NOMO-1 treated with DMSO at 0.1 percent for 48 hours (cell line): ENCODE results near the gene CYP39A1.

Source experiments
- DNase-seq: peaks from one replicate; lab custom pipeline; 2025; ENCODE audit not compliant: unreplicated experiment; lab: John Stamatoyannopoulos, UW

The CYP39A1 gene, protein sequence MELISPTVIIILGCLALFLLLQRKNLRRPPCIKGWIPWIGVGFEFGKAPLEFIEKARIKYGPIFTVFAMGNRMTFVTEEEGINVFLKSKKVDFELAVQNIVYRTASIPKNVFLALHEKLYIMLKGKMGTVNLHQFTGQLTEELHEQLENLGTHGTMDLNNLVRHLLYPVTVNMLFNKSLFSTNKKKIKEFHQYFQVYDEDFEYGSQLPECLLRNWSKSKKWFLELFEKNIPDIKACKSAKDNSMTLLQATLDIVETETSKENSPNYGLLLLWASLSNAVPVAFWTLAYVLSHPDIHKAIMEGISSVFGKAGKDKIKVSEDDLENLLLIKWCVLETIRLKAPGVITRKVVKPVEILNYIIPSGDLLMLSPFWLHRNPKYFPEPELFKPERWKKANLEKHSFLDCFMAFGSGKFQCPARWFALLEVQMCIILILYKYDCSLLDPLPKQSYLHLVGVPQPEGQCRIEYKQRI

GRCh38 chr6:46652603-46653438 is at the start of gene CYP39A1, which contains the start of gene SLC25A27:
Gene CYP39A1, minus strand, starts transcription at chr6:46652818. Its CDS starts 236 bp downstream, at chr6:46652582.
Gene SLC25A27, plus strand, starts transcription at chr6:46652975. Its CDS starts 218 bp downstream, at chr6:46653193.
- DNase-seq: peak; percentile 79

GRCh38 chr6:46699970-46700369 is 47.4 kb upstream of the CYP39A1 start:
- DNase-seq: no peak

GRCh38 chr6:46690911-46691451 is 38.4 kb upstream of the CYP39A1 start:
- DNase-seq: no peak

- DNase-seq: no peak
Observed at GRCh38 chr6:46690141-46690755, 37.6 kb upstream of the CYP39A1 start.

- DNase-seq: no peak
Observed at GRCh38 chr6:46689657-46690056, 37.0 kb upstream of the CYP39A1 start.

GRCh38 chr6:46688966-46689335 is 36.3 kb upstream of the CYP39A1 start:
- DNase-seq: no peak

DNA sequence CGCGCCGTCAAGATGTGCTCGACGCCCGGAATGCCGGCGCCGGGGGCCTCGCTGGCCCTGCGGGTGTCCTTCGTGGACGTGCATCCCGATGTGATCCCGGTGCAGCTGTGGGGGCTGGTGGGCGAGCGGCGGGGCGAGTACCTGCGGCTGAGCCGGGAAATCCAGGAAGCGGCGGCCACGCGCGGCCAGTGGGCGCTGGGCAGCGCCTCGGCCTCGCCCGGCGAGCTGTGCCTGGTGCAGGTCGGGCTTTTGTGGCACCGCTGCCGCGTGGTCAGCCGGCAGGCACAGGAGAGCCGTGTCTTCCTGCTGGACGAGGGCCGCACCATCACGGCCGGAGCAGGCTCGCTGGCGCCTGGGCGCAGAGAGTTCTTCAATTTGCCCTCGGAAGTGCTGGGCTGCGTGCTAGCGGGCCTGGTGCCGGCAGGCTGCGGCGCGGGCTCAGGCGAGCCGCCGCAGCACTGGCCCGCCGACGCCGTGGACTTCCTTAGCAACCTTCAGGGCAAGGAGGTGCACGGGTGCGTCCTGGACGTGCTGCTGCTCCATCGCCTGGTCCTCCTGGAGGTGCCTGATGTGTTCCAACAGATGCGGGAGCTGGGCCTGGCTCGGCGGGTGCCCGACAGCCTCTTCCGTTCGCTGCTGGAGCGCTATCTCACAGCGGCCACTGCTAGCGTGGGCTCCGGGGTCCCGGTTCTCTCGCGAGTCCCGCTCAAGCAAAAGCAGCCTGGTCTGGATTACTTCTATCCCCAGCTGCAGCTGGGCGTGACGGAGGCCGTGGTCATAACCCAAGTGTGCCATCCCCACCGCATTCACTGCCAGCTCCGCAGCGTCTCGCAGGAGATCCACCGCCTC is 35.7 kb upstream of the CYP39A1 start:
- no peak for DNase-seq

DNA sequence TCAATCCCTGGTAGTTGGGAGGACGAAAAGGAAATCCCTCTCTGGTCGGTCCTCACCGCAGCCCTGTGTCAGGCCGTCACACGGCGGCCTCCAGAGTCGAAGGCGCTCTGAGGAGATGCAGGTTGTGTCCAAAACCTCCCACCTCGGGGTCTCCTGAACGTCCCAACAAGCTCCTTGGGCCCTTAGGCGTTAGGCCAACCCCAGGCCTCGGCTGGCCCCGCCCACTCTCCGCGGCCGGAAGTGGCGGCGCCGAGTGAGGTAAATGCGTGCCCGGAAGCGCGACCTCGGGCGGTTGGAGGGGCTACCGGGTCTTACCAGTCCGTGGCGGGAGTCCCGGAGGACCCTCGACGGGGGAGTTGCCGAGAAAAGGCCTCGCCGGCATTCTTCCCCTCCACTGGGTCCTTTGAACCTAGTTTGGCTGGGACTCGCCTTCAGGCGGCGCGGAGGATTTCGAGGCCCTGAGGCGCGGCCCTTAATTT is 35.0 kb upstream of the CYP39A1 start, which contains the start of gene TDRD6:
TDRD6 (plus strand) TSS at position 267 of the 479 bp plus-strand sequence. CDS start 244 bp downstream, outside the sequence.
- no peak for DNase-seq

DNA sequence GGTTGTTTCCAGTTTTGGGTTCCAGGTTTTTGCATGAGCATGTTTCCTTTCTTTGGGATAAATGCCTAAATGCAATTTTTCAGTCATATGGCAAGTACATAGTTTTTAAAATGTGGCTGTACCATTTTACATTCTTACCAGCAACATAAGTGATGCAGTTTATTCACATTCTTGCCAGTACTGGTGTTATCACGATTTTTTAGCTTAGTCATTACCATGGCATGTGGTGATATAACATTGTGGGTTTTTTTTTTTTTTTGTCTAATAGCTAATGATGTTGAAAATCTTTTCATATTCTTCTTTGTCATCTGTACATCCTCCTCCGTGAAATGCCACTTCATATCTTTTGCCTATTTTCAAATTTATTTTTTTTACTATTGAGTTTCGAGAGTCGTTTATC is 32.2 kb upstream of the CYP39A1 start:
- DNase-seq: no peak

- peak; percentile 48 for DNase-seq
Observed at GRCh38 chr6:46677314-46677654, 24.7 kb upstream of the CYP39A1 start.

GRCh38 chr6:46676604-46677313 is 24.1 kb upstream of the CYP39A1 start:
- peak; percentile 48 for DNase-seq

GRCh38 chr6:46674410-46674809 is 21.8 kb upstream of the CYP39A1 start:
- no peak for DNase-seq

DNA sequence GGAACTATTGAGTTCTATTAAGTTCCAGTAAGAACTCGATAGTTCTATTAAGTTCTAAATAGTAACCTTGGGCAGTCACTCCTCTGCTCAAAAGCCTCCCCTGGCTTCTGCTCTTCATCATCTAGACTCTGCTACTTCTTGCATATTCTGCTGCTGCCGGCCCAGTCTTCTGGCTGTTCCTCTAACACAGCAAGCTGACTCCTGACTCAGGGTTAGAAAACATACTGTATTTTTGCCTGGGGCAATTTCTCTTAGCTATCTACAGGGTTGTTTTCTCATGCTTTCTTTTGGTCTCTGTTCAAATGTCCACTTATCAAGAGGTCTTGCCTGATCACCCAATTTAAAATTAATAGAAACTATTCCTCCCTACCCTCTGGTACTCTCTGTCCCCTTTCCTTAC is 14.8 kb upstream of the CYP39A1 start:
- no peak for DNase-seq

DNA sequence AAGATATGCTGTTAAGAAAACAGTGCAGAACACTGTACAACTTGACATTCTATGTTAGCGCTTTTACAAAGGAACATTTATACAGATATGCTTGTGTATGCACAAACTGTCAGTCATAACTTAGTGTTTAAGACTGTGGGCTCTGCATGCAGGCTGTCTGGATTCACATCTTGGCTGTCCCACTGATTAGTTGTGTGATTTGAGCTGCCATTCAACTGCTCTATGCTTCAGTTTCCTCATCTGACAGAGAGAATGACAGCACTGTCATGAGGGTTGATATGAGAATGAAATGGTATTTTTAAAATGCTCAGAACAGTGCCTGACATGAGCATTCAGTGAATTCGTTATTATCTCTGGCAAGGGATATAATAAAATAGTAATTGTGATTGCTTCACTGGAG is 8.9 kb upstream of the CYP39A1 start:
- DNase-seq: no peak

DNA sequence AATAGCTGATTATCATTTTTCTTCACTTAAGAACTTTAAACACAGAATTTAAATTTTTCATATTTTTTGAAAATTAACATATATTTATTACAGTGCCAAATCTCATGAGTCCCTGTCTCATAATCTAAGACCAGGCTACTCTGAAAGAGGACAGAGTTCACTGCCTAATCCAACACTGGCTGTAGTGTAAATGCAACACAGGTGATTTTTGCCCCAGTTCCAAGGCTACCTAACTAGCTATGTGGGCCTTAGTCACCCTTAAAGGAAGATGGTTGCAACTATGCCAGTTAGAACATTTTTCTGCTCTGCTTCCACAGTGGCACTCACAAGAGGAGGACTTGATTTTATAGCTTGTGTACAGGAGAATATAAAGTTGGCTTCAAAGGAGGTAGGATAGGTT is 5.0 kb upstream of the CYP39A1 start:
- no peak for DNase-seq

DNA sequence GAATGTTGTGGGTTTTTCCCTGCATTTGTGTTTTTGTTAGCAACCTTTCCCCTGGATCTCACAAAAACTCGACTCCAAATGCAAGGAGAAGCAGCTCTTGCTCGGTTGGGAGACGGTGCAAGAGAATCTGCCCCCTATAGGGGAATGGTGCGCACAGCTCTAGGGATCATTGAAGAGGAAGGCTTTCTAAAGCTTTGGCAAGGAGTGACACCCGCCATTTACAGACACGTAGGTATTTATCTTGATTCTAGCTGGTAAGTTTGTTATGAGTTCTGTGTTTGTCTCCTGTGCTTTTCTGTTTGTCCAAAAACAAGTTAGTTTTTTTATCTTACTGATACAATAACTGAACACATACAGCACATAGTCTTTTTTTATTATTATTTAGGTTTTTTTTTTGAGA is 3.2 kb upstream of the CYP39A1 start:
- DNase-seq: no peak

- no peak for DNase-seq
Observed at GRCh38 chr6:46653439-46654195, 999 bp upstream of the CYP39A1 start.

DNA sequence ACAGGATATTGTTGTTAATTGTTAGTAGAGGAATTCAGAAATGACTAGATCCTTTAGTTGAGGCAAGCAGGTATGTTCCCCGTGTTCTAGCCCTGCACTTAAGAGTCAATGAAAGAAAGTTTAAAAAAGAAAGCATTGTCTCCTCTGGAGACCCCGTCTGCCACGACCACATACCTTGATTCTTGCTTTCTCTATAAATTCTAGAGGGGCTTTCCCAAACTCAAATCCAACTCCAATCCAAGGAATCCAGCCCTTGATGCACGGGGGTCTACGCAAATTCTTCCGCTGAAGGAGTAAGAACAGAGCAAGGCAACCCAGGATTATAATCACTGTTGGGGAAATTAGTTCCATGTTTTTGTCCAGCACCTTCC is 401 bp downstream of the CYP39A1 start:
- no peak for DNase-seq

DNA sequence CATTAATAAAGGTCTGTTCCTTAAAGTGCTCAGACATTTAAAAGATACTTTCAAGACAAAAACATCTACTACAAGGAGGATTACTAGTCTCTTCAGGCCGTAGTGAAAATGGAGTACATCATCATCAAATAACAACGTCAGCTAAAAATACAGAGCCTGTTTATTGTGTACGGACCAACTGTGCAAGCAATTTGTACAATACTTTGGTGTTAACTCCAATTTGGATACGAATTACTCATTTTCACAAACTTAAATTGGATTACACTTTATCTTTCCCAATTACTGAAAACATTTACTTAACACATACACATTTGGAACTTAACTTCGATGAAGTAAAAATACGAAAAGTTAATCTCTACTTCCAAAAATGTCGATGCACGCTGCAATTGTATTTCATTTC is 802 bp downstream of the CYP39A1 start:
- no peak for DNase-seq
